Measurements from ENCODE around the gene SAPCD2. TPM values are rescaled to one million over a fixed set of nuclear protein-coding genes. Genes with fewer than 3 reads are reported as not detected.

Gene SAPCD2
- total RNA-seq, 4 donors from 2014 or later, result 0.15 to 5.9 (median 1.0) TPM; not detected in 1

GRCh38 chr9:137088121-137088520, 17.8 kb upstream of the SAPCD2 start:
- H3K36me3 ChIP-seq, result no peaks in the 10 kb centered on the region

DNA sequence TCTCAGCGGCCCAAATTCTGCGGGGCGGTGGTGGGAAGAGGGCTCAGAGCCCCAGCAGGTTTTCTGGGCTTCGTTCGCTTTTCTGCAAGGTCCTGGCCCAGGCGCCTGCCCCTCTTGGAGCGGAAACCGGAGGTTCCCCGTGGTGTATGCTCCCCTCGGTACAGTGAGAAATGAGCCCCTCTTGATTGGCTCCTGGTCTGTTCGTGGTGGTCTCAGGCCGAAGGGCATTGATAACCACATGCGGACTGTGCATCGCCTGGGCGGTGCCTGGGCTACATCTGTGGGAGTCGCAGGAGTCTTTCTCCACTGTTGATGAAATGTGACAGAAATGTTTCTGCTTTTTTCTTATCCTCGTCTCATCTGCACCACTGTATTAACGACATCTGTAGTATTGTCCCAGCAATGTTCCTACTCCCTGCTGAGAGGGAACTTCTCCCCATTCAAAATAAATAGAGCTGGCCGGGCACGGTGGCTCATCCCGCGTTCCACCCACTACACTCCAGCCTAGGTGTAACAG, 17.1 kb upstream of the SAPCD2 start:
- intact Hi-C loops (cut with DNase I; ENCODE audit: low total_unique reads), result no loop called here
- Histone ChIP-seq H3K4me1 (peaks cover 0 to 5% of the 10 kb centered on the region in 2 donors), H3K27ac (peak overlapping the region; percentile 74 to 82), H3K27me3 (no peaks in the 10 kb centered on the region), H3K36me3 (no peaks in the 10 kb centered on the region), H3K4me3 (peak overlapping the region; percentile 35 to 67), H3K9me3 (no peaks in the 10 kb centered on the region)
- no peak for TF ChIP-seq POLR2A (IDR thresholded peaks at IDR 0.05)
- no peak for TF ChIP-seq CTCF (IDR thresholded peaks at IDR 0.05)
- no peak for DNase-seq

More at GRCh38 chr9:137088121-137088520, 17.8 kb upstream of the SAPCD2 start:
- no peak for DNase-seq
- Histone ChIP-seq H3K27me3 (no peaks in the 10 kb centered on the region), H3K9me3 (no peaks in the 10 kb centered on the region), H3K4me1 (peaks cover 0 to 5% of the 10 kb centered on the region in 2 donors), H3K27ac (no peak overlapping the region), H3K4me3 (no peak overlapping the region)
- intact Hi-C loops (cut with DNase I; ENCODE audit: low total_unique reads), result no loop called here
- TF ChIP-seq CTCF (IDR thresholded peaks at IDR 0.05) (no peak), POLR2A (IDR thresholded peaks at IDR 0.05) (no peak)

GRCh38 chr9:137086531-137087408, 16.4 kb upstream of the SAPCD2 start, which contains the start of gene MAN1B1:
Gene MAN1B1 (plus strand): TSS chr9:137086985. CDS start chr9:137087000, 15 bp downstream.
- intact Hi-C loops (cut with DNase I; ENCODE audit: low total_unique reads), result no loop called here
- no peaks in the 10 kb centered on the region for H3K27me3 ChIP-seq
- peak within 1 kb of the TSS; percentile 35 to 67 for H3K4me3 ChIP-seq
- H3K27ac ChIP-seq, result peak within 1 kb of the TSS; percentile 74 to 82
- TF ChIP-seq CTCF (IDR thresholded peaks at IDR 0.05), result peak in 1 of 4 experiments; percentile 39
- TF ChIP-seq POLR2A (IDR thresholded peaks at IDR 0.05), result peak; percentile 79 to 86
- H3K9me3 ChIP-seq, result no peaks in the 10 kb centered on the region
- peak; percentile 98 for DNase-seq
- peaks cover 0 to 5% of the 10 kb centered on the region in 2 donors for H3K4me1 ChIP-seq
- H3K36me3 ChIP-seq, result no peaks in the 10 kb centered on the region

GRCh38 chr9:137085920-137086530, 15.7 kb upstream of the SAPCD2 start:
- Histone ChIP-seq H3K4me3 (peak overlapping the region; percentile 35 to 67), H3K4me1 (peaks cover 0 to 5% of the 10 kb centered on the region in 2 donors), H3K27ac (peak overlapping the region; percentile 64 to 82), H3K36me3 (no peaks in the 10 kb centered on the region), H3K9me3 (no peaks in the 10 kb centered on the region), H3K27me3 (no peaks in the 10 kb centered on the region)
- DNase-seq, result no peak
- intact Hi-C loops (cut with DNase I; ENCODE audit: low total_unique reads), result no loop called here
- TF ChIP-seq CTCF (IDR thresholded peaks at IDR 0.05) (no peak), POLR2A (IDR thresholded peaks at IDR 0.05) (no peak)

Measured in uterus (tissue), 4 donors.